IMR-90 (cell line): ENCODE measurements around the gene SMLR1.

Experiments
- MAZ ChIP-seq: IDR thresholded peaks from 2 replicates; pipeline ENCODE4 v1.6.1; 2012; ENCODE audit warnings: low read depth, mild to moderate bottlenecking, low read length, improper control_type of control experiment, moderate library complexity, borderline replicate concordance
- NFE2L2 ChIP-seq: fragments of 150-350 bp; IDR thresholded peaks from 2 replicates; pipeline ENCODE4 v1.6.1; 2016; ENCODE audit warnings: low read depth, mild to moderate bottlenecking, low read length
- POLR2A ChIP-seq: IDR thresholded peaks from 2 replicates; pipeline ENCODE4 v1.6.1; 2012; ENCODE audit warnings: mild to moderate bottlenecking, low read depth, low read length
- RAD21 ChIP-seq: IDR thresholded peaks from 2 replicates; pipeline ENCODE4 v1.6.1; 2012; ENCODE audit warnings: low read length, improper control_type of control experiment
- RCOR1 ChIP-seq: IDR thresholded peaks from 2 replicates; pipeline ENCODE4 v1.6.1; 2012; ENCODE audit warnings: mild to moderate bottlenecking, low read length, improper control_type of control experiment; ENCODE audit not compliant: insufficient replicate concordance
- RFX5 ChIP-seq: IDR thresholded peaks from 2 replicates; pipeline ENCODE4 v1.8.0; 2012; ENCODE audit warnings: low read depth, mild to moderate bottlenecking, low read length, moderate library complexity
- SMC3 ChIP-seq: fragments of 150-350 bp; IDR thresholded peaks from 2 replicates; pipeline ENCODE4 v1.6.1; 2016; ENCODE audit warnings: low read depth, mild to moderate bottlenecking, antibody characterized with exemption, low read length, moderate library complexity
- TF ChIP-seq, protein P1 (sequence below): conservative IDR thresholded peaks from 2 replicates; pipeline ENCODE4 v1.5.1; 2012; ENCODE audit warnings: mild to moderate bottlenecking, low read depth, low read length, improper control_type of control experiment
- TF ChIP-seq, protein P2 (sequence below): fragments of 150-350 bp; IDR thresholded peaks from 2 replicates; pipeline ENCODE4 v1.6.1; 2017; ENCODE audit warnings: mild to moderate bottlenecking, antibody characterized with exemption, low read length, low read depth

DNA sequence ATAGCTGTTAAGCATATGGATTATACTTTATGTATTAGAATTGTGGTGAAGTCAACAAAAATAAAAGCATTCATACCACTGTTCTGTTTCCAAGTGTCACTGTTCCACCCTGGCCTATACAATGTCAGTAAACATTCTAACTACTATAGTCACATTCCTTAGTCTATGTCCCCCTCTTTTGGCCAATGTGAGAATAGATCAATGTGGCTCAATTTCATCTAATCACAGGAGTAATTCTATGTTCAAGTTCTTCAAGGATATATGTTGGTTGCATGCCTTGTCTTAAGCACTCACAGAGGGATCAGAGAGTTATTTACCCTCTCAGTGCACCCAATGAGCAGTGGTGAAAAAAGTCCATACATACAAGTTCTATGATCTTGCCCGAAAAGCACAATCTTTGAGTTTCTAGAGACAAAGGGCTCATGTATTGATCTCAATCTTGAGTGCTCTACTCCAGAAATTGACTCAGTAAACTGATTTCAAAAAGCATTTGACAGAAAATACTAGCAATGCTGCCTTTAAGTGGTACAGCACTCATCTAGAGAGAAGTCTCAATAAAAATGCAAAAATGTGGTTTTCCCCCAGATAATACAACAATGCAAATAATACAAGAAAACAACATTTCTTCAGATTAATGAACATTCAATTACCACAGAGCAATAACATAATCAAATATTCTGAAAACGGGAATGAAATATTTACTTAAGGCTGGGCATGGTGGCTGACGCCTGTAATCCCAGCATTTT, 16.5 kb downstream of the SMLR1 start:
- TF ChIP-seq, protein P1, sequence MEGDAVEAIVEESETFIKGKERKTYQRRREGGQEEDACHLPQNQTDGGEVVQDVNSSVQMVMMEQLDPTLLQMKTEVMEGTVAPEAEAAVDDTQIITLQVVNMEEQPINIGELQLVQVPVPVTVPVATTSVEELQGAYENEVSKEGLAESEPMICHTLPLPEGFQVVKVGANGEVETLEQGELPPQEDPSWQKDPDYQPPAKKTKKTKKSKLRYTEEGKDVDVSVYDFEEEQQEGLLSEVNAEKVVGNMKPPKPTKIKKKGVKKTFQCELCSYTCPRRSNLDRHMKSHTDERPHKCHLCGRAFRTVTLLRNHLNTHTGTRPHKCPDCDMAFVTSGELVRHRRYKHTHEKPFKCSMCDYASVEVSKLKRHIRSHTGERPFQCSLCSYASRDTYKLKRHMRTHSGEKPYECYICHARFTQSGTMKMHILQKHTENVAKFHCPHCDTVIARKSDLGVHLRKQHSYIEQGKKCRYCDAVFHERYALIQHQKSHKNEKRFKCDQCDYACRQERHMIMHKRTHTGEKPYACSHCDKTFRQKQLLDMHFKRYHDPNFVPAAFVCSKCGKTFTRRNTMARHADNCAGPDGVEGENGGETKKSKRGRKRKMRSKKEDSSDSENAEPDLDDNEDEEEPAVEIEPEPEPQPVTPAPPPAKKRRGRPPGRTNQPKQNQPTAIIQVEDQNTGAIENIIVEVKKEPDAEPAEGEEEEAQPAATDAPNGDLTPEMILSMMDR, result peak; percentile 52
- TF ChIP-seq SMC3 (peak; percentile 24; the same call in 1 of the 2 replicates), RAD21 (peak; percentile 64), RCOR1 (no peak), POLR2A (no peak), RFX5 (no peak), NFE2L2 (no peak), MAZ (no peak)
- TF ChIP-seq, protein P2, sequence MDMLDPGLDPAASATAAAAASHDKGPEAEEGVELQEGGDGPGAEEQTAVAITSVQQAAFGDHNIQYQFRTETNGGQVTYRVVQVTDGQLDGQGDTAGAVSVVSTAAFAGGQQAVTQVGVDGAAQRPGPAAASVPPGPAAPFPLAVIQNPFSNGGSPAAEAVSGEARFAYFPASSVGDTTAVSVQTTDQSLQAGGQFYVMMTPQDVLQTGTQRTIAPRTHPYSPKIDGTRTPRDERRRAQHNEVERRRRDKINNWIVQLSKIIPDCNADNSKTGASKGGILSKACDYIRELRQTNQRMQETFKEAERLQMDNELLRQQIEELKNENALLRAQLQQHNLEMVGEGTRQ, result no peak
